ENCODE measurements around the gene AMOT.

AMOT gene

GRCh38 chrX:112819008-112819640, 21.5 kb downstream of the AMOT start:
- DNase-seq (ENCODE audit: low read depth): peak; percentile 84
- H3K27me3 ChIP-seq (replicated peaks; ENCODE audit: control insufficient read depth, insufficient read depth, low read length): peaks cover 38% of the 10 kb centered on the region
- no peak overlapping the region for H3K4me3 ChIP-seq (ENCODE audit: low read length)
- no peak overlapping the region for H3K9ac ChIP-seq (ENCODE audit: low read length)
- peaks cover 22% of the 10 kb centered on the region for H3K4me1 ChIP-seq (ENCODE audit: control insufficient read depth, insufficient read depth, low read length)
- no peaks in the 10 kb centered on the region for H3K36me3 ChIP-seq (ENCODE audit: control insufficient read depth, insufficient read depth, low read length, severe bottlenecking)
- no peaks in the 10 kb centered on the region for H3K9me3 ChIP-seq (ENCODE audit: control insufficient read depth, low read length)

GRCh38 chrX:112818114-112819007, 22.3 kb downstream of the AMOT start:
- Histone ChIP-seq H3K4me3 (ENCODE audit: low read length) (no peak overlapping the region), H3K9me3 (ENCODE audit: control insufficient read depth, low read length) (no peaks in the 10 kb centered on the region), H3K27me3 (replicated peaks; ENCODE audit: control insufficient read depth, insufficient read depth, low read length) (peaks cover 39% of the 10 kb centered on the region), H3K4me1 (ENCODE audit: control insufficient read depth, insufficient read depth, low read length) (peaks cover 22% of the 10 kb centered on the region), H3K9ac (ENCODE audit: low read length) (no peak overlapping the region), H3K36me3 (ENCODE audit: control insufficient read depth, insufficient read depth, low read length, severe bottlenecking) (no peaks in the 10 kb centered on the region)
- DNase-seq (ENCODE audit: low read depth): no peak

GRCh38 chrX:112816908-112817307, 23.7 kb downstream of the AMOT start:
- no peaks in the 10 kb centered on the region for H3K9me3 ChIP-seq (ENCODE audit: control insufficient read depth, low read length)
- no peak overlapping the region for H3K4me3 ChIP-seq (ENCODE audit: low read length)
- peaks cover 30% of the 10 kb centered on the region for H3K27me3 ChIP-seq (replicated peaks; ENCODE audit: control insufficient read depth, insufficient read depth, low read length)
- no peaks in the 10 kb centered on the region for H3K36me3 ChIP-seq (ENCODE audit: control insufficient read depth, insufficient read depth, low read length, severe bottlenecking)
- H3K9ac ChIP-seq (ENCODE audit: low read length): no peak overlapping the region
- no peak for DNase-seq (ENCODE audit: low read depth)
- peaks cover 25% of the 10 kb centered on the region for H3K4me1 ChIP-seq (ENCODE audit: control insufficient read depth, insufficient read depth, low read length)

GRCh38 chrX:112814496-112814895, 26.1 kb downstream of the AMOT start:
- no peaks in the 10 kb centered on the region for H3K9me3 ChIP-seq (ENCODE audit: control insufficient read depth, low read length)
- H3K4me1 ChIP-seq (ENCODE audit: control insufficient read depth, insufficient read depth, low read length): peaks cover 20% of the 10 kb centered on the region
- DNase-seq (ENCODE audit: low read depth): no peak
- no peak overlapping the region for H3K4me3 ChIP-seq (ENCODE audit: low read length)
- H3K36me3 ChIP-seq (ENCODE audit: control insufficient read depth, insufficient read depth, low read length, severe bottlenecking): no peaks in the 10 kb centered on the region
- no peak overlapping the region for H3K9ac ChIP-seq (ENCODE audit: low read length)
- H3K27me3 ChIP-seq (replicated peaks; ENCODE audit: control insufficient read depth, insufficient read depth, low read length): peaks cover 42% of the 10 kb centered on the region

GRCh38 chrX:112812741-112813140, 27.9 kb downstream of the AMOT start:
- no peak overlapping the region for H3K9ac ChIP-seq (ENCODE audit: low read length)
- H3K27me3 ChIP-seq (replicated peaks; ENCODE audit: control insufficient read depth, insufficient read depth, low read length): peaks cover 51% of the 10 kb centered on the region
- H3K9me3 ChIP-seq (ENCODE audit: control insufficient read depth, low read length): no peaks in the 10 kb centered on the region
- H3K4me3 ChIP-seq (ENCODE audit: low read length): no peak overlapping the region
- no peak for DNase-seq (ENCODE audit: low read depth)
- H3K4me1 ChIP-seq (ENCODE audit: control insufficient read depth, insufficient read depth, low read length): peaks cover 4% of the 10 kb centered on the region
- no peaks in the 10 kb centered on the region for H3K36me3 ChIP-seq (ENCODE audit: control insufficient read depth, insufficient read depth, low read length, severe bottlenecking)

GRCh38 chrX:112808651-112809195, 31.9 kb downstream of the AMOT start:
- H3K9ac ChIP-seq (ENCODE audit: low read length): no peak overlapping the region
- H3K27me3 ChIP-seq (replicated peaks; ENCODE audit: control insufficient read depth, insufficient read depth, low read length): peaks cover 29% of the 10 kb centered on the region
- DNase-seq (ENCODE audit: low read depth): no peak
- H3K36me3 ChIP-seq (ENCODE audit: control insufficient read depth, insufficient read depth, low read length, severe bottlenecking): no peaks in the 10 kb centered on the region
- H3K4me1 ChIP-seq (ENCODE audit: control insufficient read depth, insufficient read depth, low read length): peaks cover 4% of the 10 kb centered on the region
- H3K9me3 ChIP-seq (ENCODE audit: control insufficient read depth, low read length): no peaks in the 10 kb centered on the region
- no peak overlapping the region for H3K4me3 ChIP-seq (ENCODE audit: low read length)

GRCh38 chrX:112808007-112808406, 32.6 kb downstream of the AMOT start:
- Histone ChIP-seq H3K9me3 (ENCODE audit: control insufficient read depth, low read length) (no peaks in the 10 kb centered on the region), H3K4me3 (ENCODE audit: low read length) (no peak overlapping the region), H3K4me1 (ENCODE audit: control insufficient read depth, insufficient read depth, low read length) (peaks cover 4% of the 10 kb centered on the region), H3K36me3 (ENCODE audit: control insufficient read depth, insufficient read depth, low read length, severe bottlenecking) (no peaks in the 10 kb centered on the region), H3K9ac (ENCODE audit: low read length) (no peak overlapping the region), H3K27me3 (replicated peaks; ENCODE audit: control insufficient read depth, insufficient read depth, low read length) (peaks cover 23% of the 10 kb centered on the region)
- no peak for DNase-seq (ENCODE audit: low read depth)

GRCh38 chrX:112803060-112803459, 37.6 kb downstream of the AMOT start:
- H3K4me1 ChIP-seq (ENCODE audit: control insufficient read depth, insufficient read depth, low read length): no peaks in the 10 kb centered on the region
- H3K27me3 ChIP-seq (replicated peaks; ENCODE audit: control insufficient read depth, insufficient read depth, low read length): peaks cover 15% of the 10 kb centered on the region
- DNase-seq (ENCODE audit: low read depth): no peak
- no peak overlapping the region for H3K4me3 ChIP-seq (ENCODE audit: low read length)
- H3K9ac ChIP-seq (ENCODE audit: low read length): no peak overlapping the region
- H3K36me3 ChIP-seq (ENCODE audit: control insufficient read depth, insufficient read depth, low read length, severe bottlenecking): no peaks in the 10 kb centered on the region
- H3K9me3 ChIP-seq (ENCODE audit: control insufficient read depth, low read length): peaks cover 9% of the 10 kb centered on the region

- no peaks in the 10 kb centered on the region for H3K36me3 ChIP-seq (ENCODE audit: control insufficient read depth, insufficient read depth, low read length, severe bottlenecking)
- peaks cover 14% of the 10 kb centered on the region for H3K9me3 ChIP-seq (ENCODE audit: control insufficient read depth, low read length)
- no peak for DNase-seq (ENCODE audit: low read depth)
- H3K9ac ChIP-seq (ENCODE audit: low read length): no peak overlapping the region
- H3K27me3 ChIP-seq (replicated peaks; ENCODE audit: control insufficient read depth, insufficient read depth, low read length): peaks cover 14% of the 10 kb centered on the region
- H3K4me1 ChIP-seq (ENCODE audit: control insufficient read depth, insufficient read depth, low read length): no peaks in the 10 kb centered on the region
- no peak overlapping the region for H3K4me3 ChIP-seq (ENCODE audit: low read length)
Measured at GRCh38 chrX:112802541-112802940, 38.1 kb downstream of the AMOT start.

GRCh38 chrX:112800971-112801775, 39.5 kb downstream of the AMOT start:
- no peak for DNase-seq (ENCODE audit: low read depth)
- Histone ChIP-seq H3K9me3 (ENCODE audit: control insufficient read depth, low read length) (peaks cover 14% of the 10 kb centered on the region), H3K4me3 (ENCODE audit: low read length) (no peak overlapping the region), H3K36me3 (ENCODE audit: control insufficient read depth, insufficient read depth, low read length, severe bottlenecking) (no peaks in the 10 kb centered on the region), H3K27me3 (replicated peaks; ENCODE audit: control insufficient read depth, insufficient read depth, low read length) (peaks cover 14% of the 10 kb centered on the region), H3K9ac (ENCODE audit: low read length) (no peak overlapping the region), H3K4me1 (ENCODE audit: control insufficient read depth, insufficient read depth, low read length) (no peaks in the 10 kb centered on the region)

GRCh38 chrX:112799425-112799824, 41.2 kb downstream of the AMOT start:
- DNase-seq (ENCODE audit: low read depth): no peak
- Histone ChIP-seq H3K27me3 (replicated peaks; ENCODE audit: control insufficient read depth, insufficient read depth, low read length) (peaks cover 14% of the 10 kb centered on the region), H3K4me1 (ENCODE audit: control insufficient read depth, insufficient read depth, low read length) (no peaks in the 10 kb centered on the region), H3K9ac (ENCODE audit: low read length) (no peak overlapping the region), H3K4me3 (ENCODE audit: low read length) (no peak overlapping the region), H3K9me3 (ENCODE audit: control insufficient read depth, low read length) (peaks cover 14% of the 10 kb centered on the region), H3K36me3 (ENCODE audit: control insufficient read depth, insufficient read depth, low read length, severe bottlenecking) (no peaks in the 10 kb centered on the region)
